ENCODE measurements around the gene DRG2. TPM values are rescaled to one million over a fixed set of nuclear protein-coding genes. Genes with fewer than 3 reads are reported as not detected.

The DRG2 gene, protein sequence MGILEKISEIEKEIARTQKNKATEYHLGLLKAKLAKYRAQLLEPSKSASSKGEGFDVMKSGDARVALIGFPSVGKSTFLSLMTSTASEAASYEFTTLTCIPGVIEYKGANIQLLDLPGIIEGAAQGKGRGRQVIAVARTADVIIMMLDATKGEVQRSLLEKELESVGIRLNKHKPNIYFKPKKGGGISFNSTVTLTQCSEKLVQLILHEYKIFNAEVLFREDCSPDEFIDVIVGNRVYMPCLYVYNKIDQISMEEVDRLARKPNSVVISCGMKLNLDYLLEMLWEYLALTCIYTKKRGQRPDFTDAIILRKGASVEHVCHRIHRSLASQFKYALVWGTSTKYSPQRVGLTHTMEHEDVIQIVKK
- total RNA-seq, result 44.7 TPM

DNA sequence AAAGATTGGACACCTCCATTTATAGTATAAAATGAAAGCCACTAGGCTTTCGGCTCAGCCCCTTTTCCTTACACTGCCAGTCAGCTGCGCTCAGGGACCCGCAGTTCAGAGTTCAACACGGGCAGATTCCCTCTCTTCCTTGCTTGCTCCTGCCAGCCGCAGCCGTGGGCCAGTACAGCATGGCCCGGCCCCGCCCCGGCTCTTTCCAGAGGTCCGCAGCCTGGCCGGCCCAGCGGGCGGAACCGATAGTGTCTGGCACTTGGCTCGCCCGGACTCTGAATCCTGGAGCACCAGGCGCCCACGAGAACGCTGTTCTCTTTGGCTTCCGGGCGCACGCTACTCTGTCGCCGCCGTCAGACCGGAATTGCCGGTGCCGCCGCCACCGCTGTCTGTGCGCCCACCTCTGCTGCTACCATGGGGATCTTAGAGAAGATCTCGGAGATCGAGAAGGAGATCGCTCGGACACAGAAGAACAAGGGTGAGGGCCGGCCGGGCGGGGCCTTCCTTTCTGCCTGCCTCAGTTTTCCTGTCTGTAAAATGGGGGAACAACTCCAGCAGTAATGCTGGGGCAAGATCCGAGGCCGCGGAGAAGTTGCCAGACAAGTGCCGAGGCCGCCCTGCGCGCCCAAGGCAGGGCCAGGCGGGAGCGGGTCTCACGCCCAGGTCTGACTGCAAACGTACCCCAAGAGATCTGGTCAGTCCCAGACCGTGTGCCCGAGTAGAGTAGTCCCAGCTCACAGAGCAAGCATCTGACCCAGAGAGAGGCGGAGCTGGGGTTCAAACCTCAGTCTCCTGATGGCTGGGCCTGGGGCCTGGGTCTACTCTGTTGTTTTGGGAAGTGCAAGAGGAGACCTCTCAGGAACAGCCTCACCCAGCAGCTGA lies at the start of gene DRG2:
DRG2 (plus strand) TSS at position 339 of the 882 bp plus-strand sequence; CDS start at position 415, 76 bp downstream.
- peak; percentile 83 to 90 (median 89) for DNase-seq (ENCODE audit: low read depth in 2 of 3, low spot score in 2 of 3)

DNA sequence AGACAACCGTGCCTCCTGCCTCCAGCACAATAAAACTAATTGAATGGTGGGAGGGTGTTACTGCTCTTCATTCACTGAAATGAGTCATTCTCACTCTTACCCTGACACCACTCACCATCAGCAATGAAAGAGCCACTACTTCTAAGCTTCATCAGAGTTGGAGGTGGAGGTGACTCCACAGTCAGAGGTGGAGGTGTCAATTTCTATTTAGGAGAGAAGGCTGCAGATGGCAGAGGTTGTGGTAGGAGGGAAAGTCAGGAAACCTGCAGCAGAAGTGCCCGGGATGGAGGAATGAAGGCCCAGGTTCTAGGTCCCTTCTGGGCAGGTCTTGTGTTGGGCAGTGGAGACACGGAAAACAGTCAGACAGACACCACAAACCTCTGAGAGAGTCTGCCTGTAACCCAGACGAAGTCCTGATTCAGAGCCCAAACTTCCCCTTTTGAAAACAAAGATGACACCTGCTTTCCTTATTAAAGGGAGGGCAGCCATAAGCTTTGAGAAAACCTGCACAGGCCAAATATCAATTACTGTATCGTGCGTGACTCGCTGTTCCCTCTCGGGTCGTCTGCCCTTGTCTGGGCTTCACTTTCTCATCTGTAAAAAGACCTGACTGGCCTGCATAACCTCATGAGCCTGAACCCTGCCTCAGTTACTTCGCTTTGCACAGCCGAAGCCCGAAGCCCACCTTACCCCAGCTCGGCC lies 49.4 kb upstream of the DRG2 start:
- peak in 2 of 3 donors; percentile 61 to 67 for DNase-seq (ENCODE audit: low read depth in 2 of 3, low spot score in 2 of 3)

DNA sequence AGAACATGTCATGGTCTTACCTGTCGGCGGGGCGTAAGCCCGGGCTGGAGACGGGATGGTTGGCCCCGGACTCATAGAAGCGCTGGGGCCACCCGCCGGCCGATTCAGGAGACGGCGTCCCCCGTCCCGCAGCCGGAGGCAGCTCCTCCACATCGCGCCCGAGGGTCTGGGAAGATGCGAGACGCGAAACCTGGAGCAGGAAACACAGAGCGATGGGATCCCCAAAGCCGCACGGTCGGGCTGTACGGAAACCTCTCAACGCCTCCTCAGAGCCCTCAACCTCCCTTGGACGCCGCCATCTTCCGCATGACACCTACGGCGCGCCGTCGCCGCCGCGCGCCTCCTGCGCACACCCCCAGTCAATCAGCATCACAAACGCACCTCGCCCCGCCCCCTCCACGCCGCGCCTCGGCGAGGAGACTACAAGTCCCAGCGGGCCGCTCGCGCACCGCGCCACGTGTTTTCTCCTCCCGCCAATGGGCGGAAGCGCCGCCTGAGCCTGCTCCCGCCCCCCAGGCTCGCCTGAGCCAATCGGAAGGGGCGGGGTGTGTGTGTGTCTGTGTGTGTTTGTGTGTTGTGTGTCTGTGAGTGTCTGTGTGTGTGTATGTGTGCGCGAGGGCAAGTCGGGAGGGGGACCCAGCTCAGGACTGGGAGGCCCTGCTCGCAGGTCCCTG lies 48.8 kb upstream of the DRG2 start, which contains the start of the genes ATPAF2 and GID4:
ATPAF2 (minus strand) TSS at position 308 of the 674 bp plus-strand sequence; CDS start at position 153, 155 bp downstream.
GID4 (plus strand) TSS at position 548 of the 674 bp plus-strand sequence; CDS start at position 605, 57 bp downstream.
- DNase-seq (ENCODE audit: low read depth in 2 of 3, low spot score in 2 of 3), result peak; percentile 99 to 100 (median 100)

- DNase-seq (ENCODE audit: low read depth in 2 of 3, low spot score in 2 of 3), result peak in 2 of 3 donors; percentile 38 to 46
Observed at GRCh38 chr17:18039535-18040260, 48.0 kb upstream of the DRG2 start.

- DNase-seq (ENCODE audit: low read depth in 2 of 3, low spot score in 2 of 3), result no peak
Observed at GRCh38 chr17:18040261-18040858, 47.4 kb upstream of the DRG2 start.

DNA sequence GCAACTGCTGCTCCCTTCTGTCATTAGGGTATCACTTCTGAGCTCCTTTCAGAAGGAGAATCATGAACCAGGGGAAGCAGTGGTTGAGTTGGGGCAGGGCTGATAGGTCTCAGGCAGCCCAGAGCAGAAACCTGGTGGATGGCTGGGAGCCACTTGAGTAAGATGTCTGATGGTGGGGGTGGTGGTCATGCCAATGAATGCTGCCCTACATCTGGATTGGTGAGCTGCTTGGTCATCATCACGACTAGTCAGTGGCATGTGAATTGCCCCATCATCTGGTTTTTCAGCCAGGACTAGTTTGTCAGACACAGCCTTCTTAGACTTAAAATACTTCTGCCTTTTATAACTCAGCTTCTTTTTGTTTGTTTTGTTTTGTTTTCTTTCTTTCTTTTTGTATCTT lies 46.0 kb upstream of the DRG2 start:
- no peak for DNase-seq (ENCODE audit: low read depth in 2 of 3, low spot score in 2 of 3)

- no peak for DNase-seq (ENCODE audit: low read depth in 2 of 3, low spot score in 2 of 3)
Observed at GRCh38 chr17:18042983-18043382, 44.8 kb upstream of the DRG2 start.

GRCh38 chr17:18043491-18043890 lies 44.3 kb upstream of the DRG2 start:
- peak in 1 of 3 donors; percentile 33 for DNase-seq (ENCODE audit: low read depth in 2 of 3, low spot score in 2 of 3)

GRCh38 chr17:18044609-18045008 lies 43.1 kb upstream of the DRG2 start:
- DNase-seq (ENCODE audit: low read depth in 2 of 3, low spot score in 2 of 3), result no peak

DNA sequence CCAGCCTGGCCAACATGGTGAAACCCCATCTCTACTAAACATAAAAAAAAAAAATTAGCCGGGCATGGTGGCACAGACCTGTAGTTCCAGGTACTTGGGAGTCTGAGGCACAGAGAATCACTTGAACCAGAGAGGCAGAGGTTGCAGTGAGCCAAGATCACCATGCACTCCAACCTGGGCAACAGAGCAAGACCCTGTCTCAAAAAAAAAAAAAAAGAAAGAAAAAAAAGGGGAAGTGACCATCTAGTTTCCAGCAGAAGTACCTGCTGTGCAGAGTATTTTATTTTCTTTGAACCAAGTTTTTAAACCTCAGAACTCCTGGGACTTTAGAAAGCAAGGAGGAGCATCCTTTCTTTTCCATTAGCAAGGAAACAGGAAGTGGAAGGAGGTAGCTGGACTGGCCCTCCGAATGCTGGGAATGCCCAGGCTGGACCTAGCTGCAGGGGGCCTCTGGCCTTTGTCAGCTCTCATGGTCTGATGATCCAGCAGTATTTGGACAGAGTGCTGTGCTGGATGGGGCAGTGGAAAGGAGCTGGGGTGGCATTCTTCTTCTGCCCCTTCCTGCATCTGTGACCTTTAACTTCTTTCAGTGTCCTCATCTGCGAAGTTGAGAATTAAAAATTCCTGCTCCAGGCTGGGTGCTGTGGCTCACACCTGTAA lies 41.9 kb upstream of the DRG2 start:
- DNase-seq (ENCODE audit: low read depth in 2 of 3, low spot score in 2 of 3), result no peak

GRCh38 chr17:18055597-18055996 lies 32.2 kb upstream of the DRG2 start:
- no peak for DNase-seq (ENCODE audit: low read depth in 2 of 3, low spot score in 2 of 3)

DNA sequence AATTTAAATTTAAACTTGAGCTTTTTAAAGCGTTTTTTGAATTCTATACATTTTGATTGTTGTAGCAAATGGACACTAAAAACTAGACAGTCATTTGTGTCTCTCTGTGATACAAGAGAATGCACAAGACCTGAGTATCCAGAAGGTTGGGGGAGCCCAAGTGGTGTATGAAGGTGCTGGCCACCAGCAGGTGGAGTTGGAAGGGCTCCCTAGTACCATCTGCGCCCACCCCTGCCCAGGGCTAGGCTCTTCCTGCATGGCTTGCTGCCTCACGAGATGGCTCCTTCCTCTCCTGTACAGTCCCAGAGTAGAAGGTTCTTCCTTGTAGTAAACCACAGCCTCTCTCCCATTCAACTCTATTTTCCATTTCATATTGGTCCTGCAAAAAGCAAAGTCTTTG lies 31.5 kb upstream of the DRG2 start:
- DNase-seq (ENCODE audit: low read depth in 2 of 3, low spot score in 2 of 3), result no peak

GRCh38 chr17:18059283-18059682 lies 28.5 kb upstream of the DRG2 start:
- no peak for DNase-seq (ENCODE audit: low read depth in 2 of 3, low spot score in 2 of 3)

- no peak for DNase-seq (ENCODE audit: low read depth in 2 of 3, low spot score in 2 of 3)
Observed at GRCh38 chr17:18064053-18064452, 23.7 kb upstream of the DRG2 start.

- no peak for DNase-seq (ENCODE audit: low read depth in 2 of 3, low spot score in 2 of 3)
Observed at GRCh38 chr17:18065546-18065945, 22.2 kb upstream of the DRG2 start.

GRCh38 chr17:18066866-18067265 lies 20.9 kb upstream of the DRG2 start:
- DNase-seq (ENCODE audit: low read depth in 2 of 3, low spot score in 2 of 3), result no peak

DNA sequence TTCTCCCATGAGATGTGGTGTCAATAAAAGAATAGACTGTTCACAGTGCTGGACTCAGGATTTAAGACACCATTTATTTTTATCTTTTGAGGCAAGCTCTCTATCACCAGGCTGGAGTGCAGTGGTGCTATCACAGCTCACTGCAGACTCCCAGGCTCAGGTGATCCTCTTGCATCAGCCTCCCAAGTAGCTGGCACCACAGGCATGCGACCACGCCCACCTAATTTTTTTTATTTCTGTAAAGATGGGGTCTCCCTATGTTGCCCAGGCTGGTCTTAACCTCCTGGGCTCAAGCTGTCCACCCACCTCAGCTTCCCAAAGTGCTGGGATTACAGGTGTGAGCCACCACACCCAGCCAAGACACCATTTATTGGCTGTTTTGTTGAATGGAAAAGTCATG lies 18.6 kb upstream of the DRG2 start:
- DNase-seq (ENCODE audit: low read depth in 2 of 3, low spot score in 2 of 3), result no peak

- DNase-seq (ENCODE audit: low read depth in 2 of 3, low spot score in 2 of 3), result peak in 1 of 3 donors; percentile 33
Observed at GRCh38 chr17:18070861-18071340, 16.8 kb upstream of the DRG2 start.

Data from hematopoietic multipotent progenitor cell (in vitro differentiated cells).